ENCODE results near the gene ZNF124.

GRCh38 chr1:247175458-247175857 is 3.6 kb upstream of the ZNF124 start:
- TF ChIP-seq POLR2A (IDR thresholded peaks at IDR 0.05) (no peak), CTCF (IDR thresholded peaks at IDR 0.05) (no peak)

Data from lower leg skin (tissue), 3 donors.